Calu3 (cell line): ENCODE measurements around the gene TBL1X. TPM values are rescaled to one million over a fixed set of nuclear protein-coding genes. Genes with fewer than 3 reads are reported as not detected.

Experiments
- BruUV-seq: library from RNA; stranded (reverse); fragments of 400-500 nt; replicated peaks from 2 replicates; lab custom pipeline; 2021; lab: Mats Ljungman, UMichigan
- CTCF ChIA-PET: fragments of 300-600 bp; sonication (Branson Sonifier 250); formaldehyde crosslinking; loops from one replicate; lab custom pipeline; 2022; ENCODE audit warnings: antibody characterized with exemption; lab: Charles Lee
- DNase-seq: peaks from one replicate; pipeline ENCODE4 v3.0.0; 2022
- H3K27ac Mint-ChIP-seq: one replicate; pipeline ENCODE4 v1.8.0; 2022; ENCODE audit warnings: mixed read lengths; ENCODE audit not compliant: unreplicated experiment
- H3K27me3 Mint-ChIP-seq: one replicate; pipeline ENCODE4 v1.8.0; 2022; ENCODE audit warnings: mixed read lengths; ENCODE audit not compliant: unreplicated experiment
- H3K36me3 Mint-ChIP-seq: one replicate; pipeline ENCODE4 v1.8.0; 2022; ENCODE audit warnings: mild to moderate bottlenecking, moderate library complexity, mixed read lengths; ENCODE audit not compliant: insufficient read depth, unreplicated experiment
- H3K4me1 Mint-ChIP-seq: one replicate; pipeline ENCODE4 v1.8.0; 2022; ENCODE audit warnings: mild to moderate bottlenecking, low read depth, mixed read lengths; ENCODE audit not compliant: unreplicated experiment
- H3K4me3 Mint-ChIP-seq: one replicate; pipeline ENCODE4 v1.8.0; 2022; ENCODE audit warnings: mild to moderate bottlenecking, low read depth, moderate library complexity, mixed read lengths; ENCODE audit not compliant: unreplicated experiment
- H3K9me3 Mint-ChIP-seq: one replicate; pipeline ENCODE4 v1.8.0; 2022; ENCODE audit warnings: low read depth, mixed read lengths; ENCODE audit not compliant: unreplicated experiment
- intact Hi-C: fragments of 100-400 bp; cut with micrococcal nuclease; formaldehyde crosslinking; loops from one replicate; pipeline ENCODE4 v1.10.0; 2022; ENCODE audit not compliant: unreplicated experiment
- total RNA-seq: library from RNA; stranded (reverse); gene quantifications from 2 replicates; pipeline ENCODE4 v1.2.3, GENCODE V29; 2022
- TF ChIP-seq, protein P1 (sequence below): fragments of 200-600 bp; IDR thresholded peaks from one replicate; pipeline ENCODE4 v1.8.0; 2022; ENCODE audit warnings: antibody characterized with exemption; ENCODE audit not compliant: unreplicated experiment

Gene TBL1X
- total RNA-seq, 1 experiment from 2014 or later = 25.0 TPM

DNA sequence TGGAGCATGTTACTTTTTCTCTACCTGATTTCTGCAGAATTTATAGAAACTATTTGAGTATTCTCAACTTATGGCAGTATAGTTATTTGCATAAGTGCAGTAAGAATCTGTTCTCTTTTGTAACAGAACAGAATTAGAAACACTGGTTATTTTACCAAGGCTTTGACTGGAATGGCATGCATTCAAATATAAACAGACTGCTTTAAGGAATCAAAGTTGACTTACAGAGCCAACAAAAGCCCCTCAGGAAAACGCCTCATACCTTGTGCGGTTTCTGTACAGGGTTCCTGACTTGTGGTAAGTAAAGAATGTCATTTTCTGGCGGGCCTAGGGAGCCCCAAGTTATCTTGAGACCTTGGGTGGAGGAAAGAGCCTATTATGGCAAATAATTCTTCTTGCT is 203.7 kb downstream of the TBL1X start:
- no peaks in the 10 kb centered on the region for H3K9me3 Mint-ChIP-seq
- H3K27ac Mint-ChIP-seq = no peak overlapping the region
- no peak for DNase-seq
- no peak overlapping the region for H3K4me3 Mint-ChIP-seq
- TF ChIP-seq, protein P1, sequence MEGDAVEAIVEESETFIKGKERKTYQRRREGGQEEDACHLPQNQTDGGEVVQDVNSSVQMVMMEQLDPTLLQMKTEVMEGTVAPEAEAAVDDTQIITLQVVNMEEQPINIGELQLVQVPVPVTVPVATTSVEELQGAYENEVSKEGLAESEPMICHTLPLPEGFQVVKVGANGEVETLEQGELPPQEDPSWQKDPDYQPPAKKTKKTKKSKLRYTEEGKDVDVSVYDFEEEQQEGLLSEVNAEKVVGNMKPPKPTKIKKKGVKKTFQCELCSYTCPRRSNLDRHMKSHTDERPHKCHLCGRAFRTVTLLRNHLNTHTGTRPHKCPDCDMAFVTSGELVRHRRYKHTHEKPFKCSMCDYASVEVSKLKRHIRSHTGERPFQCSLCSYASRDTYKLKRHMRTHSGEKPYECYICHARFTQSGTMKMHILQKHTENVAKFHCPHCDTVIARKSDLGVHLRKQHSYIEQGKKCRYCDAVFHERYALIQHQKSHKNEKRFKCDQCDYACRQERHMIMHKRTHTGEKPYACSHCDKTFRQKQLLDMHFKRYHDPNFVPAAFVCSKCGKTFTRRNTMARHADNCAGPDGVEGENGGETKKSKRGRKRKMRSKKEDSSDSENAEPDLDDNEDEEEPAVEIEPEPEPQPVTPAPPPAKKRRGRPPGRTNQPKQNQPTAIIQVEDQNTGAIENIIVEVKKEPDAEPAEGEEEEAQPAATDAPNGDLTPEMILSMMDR = no peak
- BruUV-seq = no TSS peak
- H3K27me3 Mint-ChIP-seq = no peaks in the 10 kb centered on the region
- no peaks in the 10 kb centered on the region for H3K36me3 Mint-ChIP-seq
- intact Hi-C loops = no loop called here
- CTCF ChIA-PET = interaction anchor here (0.7 kb wide), 1 partner anchor 356 kb away, joined by 3 read pairs; no protein-coding TSS in a partner anchor
- no peaks in the 10 kb centered on the region for H3K4me1 Mint-ChIP-seq

DNA sequence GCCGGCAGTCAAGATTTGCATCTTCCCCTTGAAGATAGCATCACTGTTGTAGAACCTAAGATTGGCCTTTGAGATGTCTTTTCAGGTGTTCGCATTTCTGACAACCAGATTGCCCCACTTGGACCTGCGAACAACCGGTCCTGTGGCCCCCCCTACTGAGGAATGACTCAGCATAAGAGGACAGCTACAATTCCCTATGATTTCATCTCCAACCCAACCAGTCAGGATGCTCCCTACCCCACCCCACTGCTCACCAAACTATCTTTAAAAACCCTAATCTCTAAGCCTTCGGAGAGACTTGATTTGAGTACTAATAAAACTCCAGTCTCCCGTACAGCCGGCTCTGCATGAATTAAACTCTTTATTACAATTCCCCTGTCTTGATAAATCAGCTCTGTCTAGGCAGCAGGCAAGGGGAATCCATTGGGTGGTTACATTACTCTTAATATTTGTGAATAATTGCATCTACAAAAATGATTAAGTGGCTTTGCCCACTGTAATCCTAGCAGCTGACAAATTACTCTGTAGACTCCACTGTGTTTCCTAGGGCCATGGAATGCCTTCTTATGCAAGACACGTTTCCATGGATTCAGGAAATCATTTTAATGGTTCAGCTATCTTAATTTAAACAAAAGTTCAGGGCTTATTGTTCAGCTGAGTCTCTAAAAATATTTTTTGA is 205.4 kb downstream of the TBL1X start:
- no TSS peak for BruUV-seq
- Mint-ChIP-seq H3K4me3 (no peak overlapping the region), H3K4me1 (no peaks in the 10 kb centered on the region), H3K27me3 (no peaks in the 10 kb centered on the region), H3K27ac (no peak overlapping the region), H3K9me3 (no peaks in the 10 kb centered on the region), H3K36me3 (no peaks in the 10 kb centered on the region)
- TF ChIP-seq, protein P1 = no peak
- DNase-seq = no peak
- CTCF ChIA-PET = no interaction called here
- intact Hi-C loops = no loop called here

DNA sequence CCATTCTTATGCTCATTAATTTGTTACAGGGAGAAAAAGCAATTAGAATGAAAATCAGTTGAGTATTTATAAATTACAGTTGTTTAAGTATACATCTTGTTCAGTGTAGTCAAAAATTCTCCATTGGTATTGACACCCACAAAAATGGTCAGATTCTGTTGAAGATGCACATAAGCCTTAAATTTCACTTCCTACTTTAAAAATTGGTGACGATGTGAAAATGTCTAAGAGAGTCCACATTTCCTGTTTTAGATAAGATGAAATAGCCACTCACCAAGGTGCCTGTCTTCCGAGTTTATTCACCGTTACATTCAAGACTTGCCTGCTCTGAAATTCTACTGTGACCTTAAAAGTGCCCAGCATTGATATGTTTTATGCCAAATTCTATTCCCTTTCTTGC is 207.1 kb downstream of the TBL1X start:
- no peaks in the 10 kb centered on the region for H3K9me3 Mint-ChIP-seq
- no peak overlapping the region for H3K4me3 Mint-ChIP-seq
- TF ChIP-seq, protein P1 = no peak
- CTCF ChIA-PET = no interaction called here
- no peak for DNase-seq
- BruUV-seq = no TSS peak
- H3K36me3 Mint-ChIP-seq = no peaks in the 10 kb centered on the region
- intact Hi-C loops = no loop called here
- no peaks in the 10 kb centered on the region for H3K27me3 Mint-ChIP-seq
- no peaks in the 10 kb centered on the region for H3K4me1 Mint-ChIP-seq
- no peak overlapping the region for H3K27ac Mint-ChIP-seq

DNA sequence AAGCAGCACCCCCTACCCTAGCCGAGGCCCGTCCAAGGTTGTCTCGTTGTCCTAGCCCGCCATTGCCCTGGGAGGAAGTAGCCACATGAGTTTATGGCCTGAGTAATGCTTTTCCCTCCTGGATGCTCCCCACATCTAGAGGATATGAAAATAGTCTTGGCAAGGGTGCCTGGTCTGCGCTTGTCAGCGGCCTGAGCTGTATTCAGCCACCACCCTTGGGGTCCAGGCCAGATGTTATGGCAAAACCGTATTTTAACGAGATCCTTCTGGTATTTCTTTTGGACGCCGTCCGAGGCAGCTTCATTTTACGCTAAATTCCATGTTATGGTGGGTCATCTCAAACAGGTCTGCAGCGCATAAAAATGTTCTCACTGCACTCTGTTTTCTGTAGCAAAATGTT is 211.4 kb downstream of the TBL1X start:
- peaks cover 7% of the 10 kb centered on the region for H3K4me1 Mint-ChIP-seq
- H3K36me3 Mint-ChIP-seq = no peaks in the 10 kb centered on the region
- DNase-seq = no peak
- H3K27me3 Mint-ChIP-seq = no peaks in the 10 kb centered on the region
- TF ChIP-seq, protein P1 = no peak
- H3K9me3 Mint-ChIP-seq = no peaks in the 10 kb centered on the region
- H3K4me3 Mint-ChIP-seq = no peak overlapping the region
- CTCF ChIA-PET = no interaction called here
- H3K27ac Mint-ChIP-seq = no peak overlapping the region
- BruUV-seq = no TSS peak
- intact Hi-C loops = no loop called here
